ENCODE measurements around the gene SEPSECS.

GRCh38 chr4:25100710-25101109 lies 59.5 kb downstream of the SEPSECS start:
- TF ChIP-seq CTCF (IDR thresholded peaks at IDR 0.05) (no peak), POLR2A (IDR thresholded peaks at IDR 0.05) (no peak), EP300 (IDR thresholded peaks at IDR 0.05) (no peak)

Measured in tibial nerve (tissue), 4 donors.